Activated CD8-positive, alpha-beta memory T cell treated with anti-CD3 and anti-CD28 coated beads, Interleukin-2, amount 50 U/mL, for 48 hours (primary cell): Measurements from ENCODE around the gene MYLIP.

Source experiments
- DNase-seq: peaks from one replicate; pipeline ENCODE4 v3.0.0-alpha.2; 2020

The MYLIP gene

DNA sequence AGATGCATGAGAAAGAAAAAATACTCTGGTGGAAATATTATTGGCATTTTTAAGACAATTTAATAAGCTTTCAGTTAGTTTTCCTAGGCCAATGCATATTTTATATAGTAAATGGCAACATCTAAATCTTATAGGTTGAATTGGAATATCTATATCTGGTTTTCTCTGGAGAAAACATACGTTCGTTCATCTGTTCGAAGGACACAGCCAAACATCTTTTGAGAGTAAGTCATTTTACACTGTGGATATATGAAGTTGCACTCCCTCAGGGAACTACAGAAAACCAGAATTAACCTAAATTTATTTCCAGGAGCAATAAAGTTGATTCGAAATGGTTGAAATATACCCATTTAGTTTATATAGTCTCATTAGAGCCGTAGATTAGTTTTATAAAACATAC is 49.0 kb downstream of the MYLIP start:
- DNase-seq, result no peak

DNA sequence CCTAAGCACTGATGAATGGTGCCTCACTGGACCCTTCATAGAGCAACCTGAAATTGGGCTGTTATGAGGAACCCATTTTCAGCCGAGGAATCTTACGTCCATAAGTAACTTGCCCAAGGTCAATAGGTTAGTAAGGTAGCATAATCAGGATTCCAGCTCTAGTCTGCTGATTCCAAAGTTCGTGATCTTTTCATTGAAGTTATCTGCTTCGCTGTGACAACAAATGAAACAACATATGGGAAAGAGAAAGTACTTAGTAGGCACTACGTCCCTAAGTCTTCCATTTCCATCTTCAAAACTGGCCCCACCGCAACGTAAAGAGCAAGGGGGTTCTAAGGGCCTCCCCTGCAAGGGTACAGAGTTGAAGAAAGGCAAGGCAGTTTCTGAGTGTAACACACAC is 49.5 kb downstream of the MYLIP start:
- no peak for DNase-seq

DNA sequence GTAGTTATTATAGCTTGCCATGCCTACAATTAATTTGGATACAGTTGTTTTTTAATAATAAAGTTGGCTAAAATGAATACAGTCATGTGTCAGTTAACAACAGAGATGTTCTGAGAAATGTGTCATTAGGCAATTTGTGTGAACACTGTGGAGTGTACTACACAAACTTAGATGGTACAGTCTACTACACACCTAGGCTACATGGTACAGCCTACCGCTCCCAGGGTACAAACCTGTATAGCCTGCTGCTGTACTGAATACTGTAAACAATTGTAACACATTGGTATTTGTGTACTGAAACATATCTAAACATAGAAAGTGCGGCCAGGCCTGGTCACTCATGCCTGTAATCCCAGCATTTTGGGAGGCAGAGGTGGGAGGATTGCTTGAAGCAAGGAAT is 50.2 kb downstream of the MYLIP start:
- DNase-seq, result no peak

DNA sequence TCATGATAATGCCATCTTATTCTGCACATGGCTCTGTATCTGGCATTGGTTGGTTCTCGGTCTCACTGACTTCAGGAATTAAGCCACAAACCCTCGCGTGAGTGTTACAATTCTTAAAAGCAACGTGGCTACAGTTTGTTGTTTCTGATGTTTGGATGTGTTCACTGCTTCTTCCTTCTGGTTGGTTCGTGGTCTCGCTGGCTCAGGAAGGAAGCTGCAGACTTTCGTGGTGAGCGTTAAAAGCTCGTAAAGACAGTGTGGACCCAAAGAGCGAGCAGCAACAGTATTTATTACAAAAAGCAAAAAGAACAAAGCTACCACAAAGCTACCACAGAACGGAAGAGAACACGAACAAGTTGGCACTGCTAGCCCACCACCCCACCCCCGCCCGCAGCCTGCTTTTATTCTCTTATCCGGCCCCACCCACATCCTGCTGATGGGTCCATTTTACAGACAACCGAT is 51.1 kb downstream of the MYLIP start:
- DNase-seq, result no peak

DNA sequence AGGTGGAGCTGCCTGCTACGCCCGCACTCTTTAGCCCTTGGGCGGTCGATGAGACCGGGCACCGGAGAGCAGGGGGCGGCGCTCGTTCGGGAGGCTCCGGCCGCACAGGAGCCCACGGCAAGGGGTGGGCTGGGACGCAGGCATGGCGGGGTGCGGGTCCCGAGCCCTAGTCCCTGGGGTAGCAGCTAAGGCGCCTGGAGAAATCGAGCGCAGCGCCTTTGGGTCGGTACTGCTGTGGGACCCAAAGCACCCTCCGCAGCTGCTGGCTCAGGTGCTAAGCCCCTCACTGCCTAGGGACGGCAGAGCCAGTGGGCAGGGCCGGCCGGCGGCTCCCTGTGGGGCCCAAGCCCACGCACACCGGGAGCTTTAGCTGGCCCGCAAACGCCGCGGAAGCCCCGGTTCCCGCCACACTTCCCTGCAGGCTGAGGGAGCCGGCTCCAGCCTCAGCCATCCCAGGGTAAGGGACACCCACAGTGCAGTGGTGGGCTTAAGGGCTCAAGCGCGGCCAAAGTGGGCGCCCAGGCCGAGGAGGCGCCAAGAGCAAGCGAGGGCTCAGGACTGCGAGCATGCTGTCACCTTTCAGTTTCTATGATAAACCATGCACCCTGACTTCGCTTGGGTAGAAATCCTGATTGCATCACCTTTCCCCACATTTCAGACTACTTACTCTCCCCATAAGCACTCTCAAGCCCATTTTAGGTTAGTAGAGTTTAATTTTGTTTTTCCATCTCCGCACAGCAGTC is 52.0 kb downstream of the MYLIP start:
- DNase-seq, result no peak

DNA sequence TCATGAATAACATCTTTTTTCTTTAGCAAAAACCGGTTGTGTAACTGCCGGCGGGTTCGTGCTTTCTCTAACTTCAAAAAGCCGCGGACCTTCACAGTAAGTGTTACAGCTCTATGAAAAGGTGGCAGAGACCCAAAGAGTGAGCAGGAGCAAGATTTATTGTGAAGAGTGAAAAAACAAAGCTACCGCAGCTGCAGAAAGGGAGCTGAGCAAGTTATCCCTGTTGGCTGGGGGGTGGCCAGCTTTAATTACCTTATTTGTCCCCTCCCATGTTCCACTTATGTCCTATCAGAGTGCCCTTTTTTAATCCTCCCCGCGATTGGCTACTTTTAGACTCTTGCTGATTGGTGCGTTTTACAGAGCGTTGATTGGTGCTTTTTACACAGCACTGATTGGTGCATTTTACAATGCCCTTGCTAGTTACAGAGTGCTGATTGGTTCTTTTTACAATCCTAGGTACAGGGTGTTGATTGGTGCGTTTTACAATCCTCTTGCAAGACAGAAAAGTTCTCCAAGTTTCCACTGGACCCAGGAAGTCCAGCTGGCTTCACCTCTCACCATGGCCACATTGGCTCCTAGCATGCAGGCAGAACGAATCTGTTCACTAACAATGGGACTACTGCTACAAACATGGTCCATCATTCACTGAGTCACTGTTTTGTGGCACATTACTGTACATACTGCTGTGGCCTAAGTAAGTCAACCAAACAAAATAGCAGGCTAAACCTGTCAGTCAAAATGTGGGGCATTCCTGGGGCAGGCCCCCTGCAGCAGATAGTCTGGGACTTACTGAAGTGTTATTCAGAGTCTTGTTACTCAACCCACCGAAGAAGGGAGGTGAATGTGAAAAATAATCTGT is 52.8 kb downstream of the MYLIP start:
- no peak for DNase-seq

DNA sequence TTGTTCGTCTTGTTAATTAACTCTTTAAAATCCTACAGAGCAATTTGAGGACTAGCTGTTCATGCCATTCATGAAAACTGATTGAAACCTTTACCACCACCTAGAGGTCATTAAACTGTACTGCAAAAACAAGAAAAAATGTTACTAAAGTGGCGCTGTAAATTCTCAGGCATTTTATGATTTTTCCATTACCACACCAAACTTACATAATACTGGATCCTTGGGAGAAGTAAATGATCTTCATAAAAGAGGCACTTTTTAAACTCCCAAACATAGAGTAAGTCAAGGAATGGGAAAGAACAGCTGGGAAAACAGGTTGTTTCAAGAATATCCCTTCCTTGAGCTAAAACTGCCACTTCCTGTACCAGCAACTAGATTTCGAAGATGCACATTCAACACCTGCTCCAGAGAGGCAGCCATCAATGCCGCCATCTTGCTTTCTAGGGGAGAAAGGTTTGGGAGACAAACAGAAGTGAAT is 54.3 kb downstream of the MYLIP start:
- no peak for DNase-seq

DNA sequence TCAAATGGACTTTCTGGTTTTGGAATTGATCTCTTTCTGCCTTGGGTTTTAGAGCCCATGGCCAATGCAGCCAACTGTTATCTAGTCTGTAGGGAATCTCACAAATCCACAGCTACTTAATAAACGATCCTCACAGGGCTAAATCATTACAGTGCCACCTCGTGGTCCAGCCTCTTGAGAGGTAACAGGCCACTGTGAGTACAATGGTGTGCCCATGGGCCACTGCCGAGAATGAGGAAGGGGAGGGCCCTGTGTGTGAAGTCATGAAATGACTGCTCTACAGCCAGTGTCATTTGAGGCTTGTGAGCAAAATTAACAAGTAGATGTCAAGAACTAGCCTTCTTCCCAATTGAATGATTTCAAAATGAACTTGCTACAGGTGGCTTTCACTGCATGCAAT is 55.2 kb downstream of the MYLIP start:
- DNase-seq, result no peak

DNA sequence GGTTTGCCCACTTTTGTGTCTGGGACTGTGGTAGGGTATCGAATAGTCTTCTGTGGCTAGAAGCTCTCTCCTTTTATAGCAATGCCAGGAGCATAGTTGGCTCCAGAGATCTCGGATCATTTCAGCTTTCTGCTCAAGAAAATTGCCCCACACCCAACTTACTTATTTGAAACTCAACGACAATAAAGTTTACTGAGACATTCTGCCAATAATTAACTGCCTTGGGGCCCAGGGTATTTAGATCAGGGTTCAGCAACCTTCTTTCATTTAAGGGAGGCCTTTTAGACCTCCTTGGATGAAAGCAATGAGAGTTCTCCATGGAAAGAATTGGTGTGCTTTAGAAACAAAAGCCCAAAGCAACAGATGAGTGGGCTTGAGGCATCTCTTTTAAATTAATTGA is 55.7 kb downstream of the MYLIP start:
- DNase-seq, result no peak

DNA sequence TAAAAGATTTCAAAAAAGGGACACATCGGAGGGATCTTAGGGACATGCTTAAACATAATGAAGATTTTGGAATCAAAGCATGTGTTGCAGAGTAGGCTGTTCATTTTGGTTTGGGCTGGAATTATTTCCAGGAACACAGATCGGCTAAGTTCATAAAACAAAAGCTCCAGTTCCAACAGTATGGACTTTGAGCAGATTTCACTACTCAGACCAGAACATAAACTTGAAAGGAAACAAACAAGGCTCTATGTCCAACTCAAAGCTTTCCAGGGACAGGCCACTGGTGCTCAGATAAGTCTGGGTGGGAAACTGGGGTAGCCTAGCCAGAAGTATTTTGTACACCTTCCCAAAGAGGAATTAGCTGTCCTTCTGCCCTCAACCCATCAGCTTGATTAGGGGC is 58.3 kb downstream of the MYLIP start:
- no peak for DNase-seq

DNA sequence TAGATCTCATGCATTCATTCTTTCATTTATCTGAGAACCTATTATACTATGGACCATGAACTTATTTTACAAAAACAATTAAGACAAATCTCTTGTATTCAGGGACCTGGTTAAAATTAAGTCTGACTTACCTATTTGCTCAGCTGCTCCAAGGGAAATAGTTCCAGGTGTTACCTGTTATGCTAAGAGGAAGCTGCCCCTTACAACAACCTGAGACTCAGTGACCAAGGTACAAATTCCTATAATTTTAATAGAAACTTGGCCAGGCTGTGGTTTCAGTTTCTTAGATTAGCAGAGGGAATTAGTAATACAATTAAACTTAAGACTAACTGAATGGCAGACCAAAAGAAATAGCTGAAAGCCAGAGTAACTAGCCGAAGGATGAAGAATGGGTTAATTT is 61.3 kb downstream of the MYLIP start:
- DNase-seq, result no peak

DNA sequence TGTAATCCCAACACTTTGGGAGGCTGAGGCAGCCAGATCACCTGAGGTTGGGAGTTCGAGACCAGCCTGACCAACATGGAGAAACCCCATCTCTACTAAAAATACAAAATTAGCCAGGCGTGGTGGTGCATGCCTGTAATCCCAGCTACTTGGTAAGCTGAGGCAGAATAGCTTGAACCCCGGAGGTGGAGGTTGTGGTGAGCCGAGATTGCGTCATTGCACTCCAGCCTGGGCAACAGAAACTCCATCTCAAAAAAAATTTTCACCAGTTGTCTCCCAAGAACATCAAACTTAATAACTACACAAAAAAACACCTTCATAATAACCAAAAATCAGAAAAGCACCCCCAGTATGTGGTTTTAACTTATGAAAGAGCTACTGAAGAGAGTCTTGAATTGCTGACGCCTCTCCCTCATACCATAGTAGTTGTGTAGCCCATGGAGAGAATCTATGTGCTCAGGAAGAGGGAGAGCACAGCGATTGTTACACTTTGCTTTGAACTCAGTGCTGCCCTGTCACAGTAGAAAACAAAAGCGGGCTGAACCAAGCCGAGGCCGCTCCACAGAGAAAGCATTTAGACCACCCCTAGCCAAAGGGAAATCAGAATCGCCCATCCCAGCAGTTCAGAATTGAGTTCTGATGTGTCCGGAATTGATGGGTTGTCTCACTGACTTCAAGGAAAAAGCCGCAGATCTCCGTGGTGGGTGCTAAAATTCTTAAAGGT is 67.5 kb downstream of the MYLIP start:
- DNase-seq, result no peak

DNA sequence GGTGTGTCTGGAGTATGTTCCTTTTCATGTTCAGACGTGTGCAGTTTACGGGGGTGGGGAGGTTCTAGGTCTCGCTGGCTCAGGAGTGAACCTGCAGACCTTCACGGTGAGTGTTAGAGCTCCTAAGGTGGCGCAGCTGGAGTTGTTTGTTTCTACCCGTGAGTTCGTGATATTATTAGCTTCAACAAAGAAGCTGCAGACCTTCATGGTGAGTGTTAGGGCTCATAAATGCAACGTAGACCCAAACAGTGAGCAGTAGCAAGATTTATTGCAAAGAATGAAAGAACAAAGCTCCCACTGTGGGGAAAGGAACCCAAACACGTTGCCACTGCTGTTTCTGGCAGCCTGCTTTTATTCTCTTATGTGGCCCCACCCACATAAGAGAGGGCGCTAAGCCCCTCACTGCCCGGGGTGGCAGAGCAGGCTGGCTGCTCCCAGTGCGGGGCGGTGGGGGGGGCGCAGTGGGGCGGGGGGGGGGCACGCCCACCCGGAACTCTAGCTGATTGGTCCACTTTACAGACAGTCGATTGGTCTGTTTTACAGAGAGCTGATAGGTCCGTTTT is 68.2 kb downstream of the MYLIP start:
- no peak for DNase-seq
